ENCODE measurements around the gene SARDH. TPM values are rescaled to one million over a fixed set of nuclear protein-coding genes. Genes with fewer than 3 reads are reported as not detected.

The SARDH gene
- total RNA-seq, 1 donor from 2014 or later, result 6.8 TPM

GRCh38 chr9:133777871-133778270, 39.7 kb upstream of the SARDH start:
- DNase-seq (ENCODE audit: extremely low spot score, unreplicated experiment), result no peak
- Mint-ChIP-seq H3K9me3 (no peaks in the 10 kb centered on the region), H3K27me3 (no peaks in the 10 kb centered on the region), H3K4me3 (no peak overlapping the region), H3K27ac (no peak overlapping the region), H3K36me3 (peaks cover 4% of the 10 kb centered on the region), H3K4me1 (ENCODE audit: unreplicated experiment) (peaks cover 10% of the 10 kb centered on the region)
- no peak for TF ChIP-seq CTCF (conservative IDR thresholded peaks at IDR 0.05)

- peaks cover 4% of the 10 kb centered on the region for H3K4me1 Mint-ChIP-seq (ENCODE audit: unreplicated experiment)
- H3K9me3 Mint-ChIP-seq, result no peaks in the 10 kb centered on the region
- TF ChIP-seq CTCF (conservative IDR thresholded peaks at IDR 0.05), result no peak
- no peak for DNase-seq (ENCODE audit: extremely low spot score, unreplicated experiment)
- H3K27ac Mint-ChIP-seq, result no peak overlapping the region
- H3K27me3 Mint-ChIP-seq, result no peaks in the 10 kb centered on the region
- peaks cover 4% of the 10 kb centered on the region for H3K36me3 Mint-ChIP-seq
- H3K4me3 Mint-ChIP-seq, result no peak overlapping the region
Observed at GRCh38 chr9:133777068-133777791, 39.1 kb upstream of the SARDH start.

GRCh38 chr9:133775951-133776905, 38.1 kb upstream of the SARDH start:
- H3K27ac Mint-ChIP-seq, result no peak overlapping the region
- DNase-seq (ENCODE audit: extremely low spot score, unreplicated experiment), result no peak
- no peaks in the 10 kb centered on the region for H3K9me3 Mint-ChIP-seq
- H3K4me3 Mint-ChIP-seq, result no peak overlapping the region
- H3K27me3 Mint-ChIP-seq, result no peaks in the 10 kb centered on the region
- no peak for TF ChIP-seq CTCF (conservative IDR thresholded peaks at IDR 0.05)
- no peaks in the 10 kb centered on the region for H3K4me1 Mint-ChIP-seq (ENCODE audit: unreplicated experiment)
- H3K36me3 Mint-ChIP-seq, result peaks cover 4% of the 10 kb centered on the region

- Mint-ChIP-seq H3K4me1 (ENCODE audit: unreplicated experiment) (no peaks in the 10 kb centered on the region), H3K9me3 (no peaks in the 10 kb centered on the region), H3K4me3 (no peak overlapping the region), H3K27ac (peak overlapping the region; percentile 14), H3K27me3 (no peaks in the 10 kb centered on the region), H3K36me3 (peaks cover 9% of the 10 kb centered on the region)
- TF ChIP-seq CTCF (conservative IDR thresholded peaks at IDR 0.05), result no peak
- no peak for DNase-seq (ENCODE audit: extremely low spot score, unreplicated experiment)
Observed at GRCh38 chr9:133775291-133775690, 37.1 kb upstream of the SARDH start.

GRCh38 chr9:133774799-133775198, 36.6 kb upstream of the SARDH start:
- Mint-ChIP-seq H3K27ac (peak overlapping the region; percentile 11), H3K9me3 (no peaks in the 10 kb centered on the region), H3K4me1 (ENCODE audit: unreplicated experiment) (no peaks in the 10 kb centered on the region), H3K27me3 (no peaks in the 10 kb centered on the region), H3K36me3 (peaks cover 9% of the 10 kb centered on the region), H3K4me3 (no peak overlapping the region)
- no peak for DNase-seq (ENCODE audit: extremely low spot score, unreplicated experiment)
- no peak for TF ChIP-seq CTCF (conservative IDR thresholded peaks at IDR 0.05)

All from type B pancreatic cell (in vitro differentiated cells).